Omental fat pad (tissue), 4 donors: ENCODE data around the gene SNAP25. TPM values are rescaled to one million over a fixed set of nuclear protein-coding genes. Genes with fewer than 3 reads are reported as not detected.

Source experiments
- ATAC-seq: fragments of 150-250 bp; one replicate; pipeline ENCODE4 v1.9.1; 2016; ENCODE audit warnings: mild to moderate bottlenecking, moderate library complexity; ENCODE audit not compliant: low FRiP score
- DNase-seq: peaks from one replicate; pipeline ENCODE4 v3.0.0-alpha.2; 2019; ENCODE audit warnings: low spot score
- CTCF ChIP-seq, 3 donors: fragments of 450-650 bp; IDR thresholded peaks; one replicate each; pipeline ENCODE4 v1.5.1; 2016 to 2017; ENCODE audit warnings: antibody characterized with exemption in 3 of 3, mild to moderate bottlenecking in 3 of 3, moderate library complexity in 2 of 3
- total RNA-seq, 4 donors: library from RNA; depleted of rRNA; stranded (reverse); fragments of >200 nt; gene quantifications; one replicate each; pipeline ENCODE4 v1.1.0, GENCODE V29; 2016

Gene SNAP25
- total RNA-seq, 4 donors from 2014 or later = 0.47 to 4.8 (median 1.2) TPM

- TF ChIP-seq CTCF (IDR thresholded peaks at IDR 0.05) = no peak
- ATAC-seq (no peak), DNase-seq (no peak)
Observed at GRCh38 chr20:10276878-10277580, 58.4 kb downstream of the SNAP25 start.

- DNase-seq (no peak), ATAC-seq (no peak)
- TF ChIP-seq CTCF (IDR thresholded peaks at IDR 0.05) = no peak
Observed at GRCh38 chr20:10277616-10278015, 59.0 kb downstream of the SNAP25 start.

- DNase-seq (no peak), ATAC-seq (no peak)
- no peak for TF ChIP-seq CTCF (IDR thresholded peaks at IDR 0.05)
Observed at GRCh38 chr20:10278412-10278811, 59.8 kb downstream of the SNAP25 start.

GRCh38 chr20:10280018-10280908 lies 61.6 kb downstream of the SNAP25 start:
- DNase-seq (no peak), ATAC-seq (no peak)
- no peak for TF ChIP-seq CTCF (IDR thresholded peaks at IDR 0.05)

GRCh38 chr20:10281911-10282310 lies 63.3 kb downstream of the SNAP25 start:
- TF ChIP-seq CTCF (IDR thresholded peaks at IDR 0.05) = no peak
- DNase-seq (no peak), ATAC-seq (no peak)

- DNase-seq (no peak), ATAC-seq (no peak)
- TF ChIP-seq CTCF (IDR thresholded peaks at IDR 0.05) = no peak
Observed at GRCh38 chr20:10282979-10283456, 64.4 kb downstream of the SNAP25 start.
